Activated CD4-positive, alpha-beta T cell treated with anti-CD3 and anti-CD28 coated beads for 36 hours (primary cell): Measurements from ENCODE around the gene MFNG. TPM values are rescaled to one million over a fixed set of nuclear protein-coding genes. Genes with fewer than 3 reads are reported as not detected.

Experiments
- ATAC-seq: fragments of 200-7000 bp; cut with Tn5 transposase; one replicate; pipeline ENCODE4 v1.10.0; 2021; ENCODE audit warnings: mild to moderate bottlenecking, moderate library complexity
- CTCF ChIA-PET: fragments of 350-600 bp; sonication (Branson Sonifier 250); formaldehyde crosslinking; loops from one replicate; lab custom pipeline; 2021; ENCODE audit warnings: antibody characterized with exemption; lab: Charles Lee
- POLR2A ChIA-PET: fragments of 350-600 bp; sonication (Branson Sonifier 250); formaldehyde crosslinking; loops from one replicate; lab custom pipeline; 2021; ENCODE audit warnings: antibody characterized with exemption, inconsistent platforms; lab: Charles Lee
- DNase-seq: peaks from one replicate; pipeline ENCODE4 v3.0.0-alpha.2; 2020
- H3K27ac Mint-ChIP-seq: one replicate; pipeline ENCODE4 v1.8.0; 2021; ENCODE audit warnings: mixed read lengths
- H3K27me3 Mint-ChIP-seq: one replicate; pipeline ENCODE4 v1.8.0; 2021; ENCODE audit warnings: mixed read lengths
- H3K36me3 Mint-ChIP-seq: one replicate; pipeline ENCODE4 v1.8.0; 2021; ENCODE audit warnings: low read depth, mixed read lengths
- H3K4me1 Mint-ChIP-seq: one replicate; pipeline ENCODE4 v1.8.0; 2021; ENCODE audit warnings: mixed read lengths
- H3K4me3 Mint-ChIP-seq: one replicate; pipeline ENCODE4 v1.8.0; 2021; ENCODE audit warnings: mild to moderate bottlenecking, moderate library complexity, mixed read lengths
- H3K9me3 Mint-ChIP-seq: one replicate; pipeline ENCODE4 v1.8.0; 2021; ENCODE audit warnings: low read depth, mixed read lengths
- intact Hi-C, 2 experiments: fragments of 100-400 bp; cut with DNase I in 1 of 2; cut with micrococcal nuclease in 1 of 2; formaldehyde crosslinking; loops; one replicate each; pipeline versions ENCODE4 v1.14.2 to v1.15.1; 2022 to 2024; cut with DNase I, micrococcal nuclease
- total RNA-seq, 2 experiments: library from RNA; stranded (reverse); gene quantifications; one replicate each; pipeline ENCODE4 v1.2.3, GENCODE V29; 2021

MFNG gene
- total RNA-seq, 2 experiments from 2014 or later = 108 to 125 TPM

DNA sequence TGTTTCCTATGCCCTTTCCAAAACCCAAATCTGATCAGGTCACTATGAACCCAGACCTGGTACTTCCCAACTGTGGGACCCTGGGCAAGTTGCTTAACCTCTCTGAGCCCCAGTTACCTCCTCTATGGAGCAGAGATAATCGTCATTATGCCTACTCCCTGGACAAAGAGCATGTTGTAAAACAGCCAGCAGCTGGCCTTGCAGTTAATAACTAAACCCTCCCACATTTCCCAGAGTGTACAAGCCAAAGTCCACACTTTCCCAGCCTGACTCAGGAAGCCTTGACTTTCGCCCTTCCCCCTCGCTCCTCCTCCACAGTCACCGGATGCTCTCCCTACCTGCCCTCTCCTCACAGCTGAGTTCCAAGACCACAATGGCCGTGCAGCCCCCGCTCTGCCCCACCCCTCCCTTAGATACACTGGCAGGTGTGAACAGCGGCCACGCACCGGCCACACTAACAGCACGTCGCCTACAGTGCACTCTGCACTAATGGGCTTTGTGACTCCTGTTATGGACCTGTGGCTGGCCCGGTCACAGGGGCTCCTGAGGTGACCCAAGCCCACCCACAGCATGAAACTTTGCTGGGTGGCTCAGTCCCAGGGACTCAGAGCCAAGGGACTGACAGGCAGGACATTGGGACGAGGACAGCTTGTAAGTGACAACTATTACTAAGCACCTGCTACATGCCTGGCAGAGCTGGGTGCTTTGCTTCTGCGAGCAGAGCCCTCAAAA, 15.6 kb upstream of the MFNG start:
- DNase-seq (no peak), ATAC-seq (no peak)
- ChIA-PET POLR2A (no interaction called here), CTCF (interaction anchor here (1.0 kb wide), 1 partner anchor 65 kb away, joined by 5 read pairs; no protein-coding TSS in a partner anchor)
- Mint-ChIP-seq H3K27ac (no peak overlapping the region), H3K36me3 (no peaks in the 10 kb centered on the region), H3K4me3 (no peak overlapping the region), H3K4me1 (peaks cover 12% of the 10 kb centered on the region), H3K27me3 (no peaks in the 10 kb centered on the region), H3K9me3 (no peaks in the 10 kb centered on the region)
- intact Hi-C loops = no loop called here

- Mint-ChIP-seq H3K36me3 (no peaks in the 10 kb centered on the region), H3K27ac (no peak overlapping the region), H3K4me3 (no peak overlapping the region), H3K4me1 (peaks cover 12% of the 10 kb centered on the region), H3K27me3 (no peaks in the 10 kb centered on the region), H3K9me3 (no peaks in the 10 kb centered on the region)
- CTCF ChIA-PET = interaction anchor here (0.7 kb wide), 1 partner anchor 66 kb away, joined by 3 read pairs; no protein-coding TSS in a partner anchor
- intact Hi-C loops = no loop called here
- DNase-seq (no peak), ATAC-seq (no peak)
- POLR2A ChIA-PET = no interaction called here
These were observed 14.8 kb upstream of the MFNG start for GRCh38 chr22:37500745-37501609.

GRCh38 chr22:37499789-37500540, 13.8 kb upstream of the MFNG start:
- ChIA-PET POLR2A (no interaction called here), CTCF (interaction anchor here (0.7 to 1.1 kb wide), 4 partner anchors 22 to 183 kb away, joined by 3 to 5 read pairs (median 3); no protein-coding TSS in a partner anchor)
- Mint-ChIP-seq H3K27ac (no peak overlapping the region), H3K9me3 (no peaks in the 10 kb centered on the region), H3K4me1 (peaks cover 12% of the 10 kb centered on the region), H3K4me3 (no peak overlapping the region), H3K36me3 (no peaks in the 10 kb centered on the region), H3K27me3 (no peaks in the 10 kb centered on the region)
- intact Hi-C loops = no loop called here
- ATAC-seq (no peak), DNase-seq (no peak)

- Mint-ChIP-seq H3K4me3 (no peak overlapping the region), H3K4me1 (peaks cover 12% of the 10 kb centered on the region), H3K36me3 (no peaks in the 10 kb centered on the region), H3K27me3 (no peaks in the 10 kb centered on the region), H3K9me3 (no peaks in the 10 kb centered on the region), H3K27ac (no peak overlapping the region)
- POLR2A ChIA-PET = no interaction called here
- DNase-seq (no peak), ATAC-seq (no peak)
- intact Hi-C loops = no loop called here
- CTCF ChIA-PET = interaction anchor here (0.7 to 1.1 kb wide), 4 partner anchors 25 to 182 kb away, joined by 3 to 5 read pairs (median 3); no protein-coding TSS in a partner anchor
These were observed 13.0 kb upstream of the MFNG start for GRCh38 chr22:37499027-37499707.

- H3K4me1 Mint-ChIP-seq = peaks cover 15% of the 10 kb centered on the region
- peak; percentile 84 for DNase-seq
- intact Hi-C loops = loop anchor here (1.0 kb wide), 3 partner anchors 12 to 181 kb away; partner anchors contain the start of gene MFNG (in 1 of the 2)
These were observed 12.2 kb upstream of the MFNG start for GRCh38 chr22:37498289-37498909.

DNA sequence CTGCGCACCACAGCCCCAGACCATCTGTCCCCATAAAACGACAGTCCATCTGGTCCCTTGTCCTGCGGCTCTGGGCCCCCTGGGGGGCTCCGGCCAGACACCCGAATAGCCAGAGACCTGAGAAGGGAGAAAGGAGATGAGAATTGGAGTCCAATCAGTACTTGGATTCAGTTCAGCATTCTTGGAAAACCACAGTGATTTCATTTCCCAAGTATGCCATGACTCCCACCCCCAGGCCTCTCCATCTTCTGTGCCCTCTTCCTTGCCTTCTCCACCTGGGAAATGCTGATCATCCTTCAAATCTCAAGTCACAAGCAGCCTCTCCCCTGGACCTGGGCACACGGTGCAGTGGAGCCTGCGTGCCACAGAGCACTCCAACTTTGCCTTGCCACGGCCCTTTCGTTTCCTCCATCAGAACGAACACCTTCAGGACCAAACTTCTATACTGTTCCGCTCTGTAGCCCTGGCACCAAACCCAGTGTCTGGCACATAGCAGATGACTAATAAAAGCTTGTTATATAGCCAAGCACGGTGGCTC, 10.9 kb upstream of the MFNG start:
- intact Hi-C loops = no loop called here
- CTCF ChIA-PET = interaction anchor here (0.7 to 2.7 kb wide), 9 partner anchors 10 to 163 kb away, joined by 3 to 12 read pairs (median 5); partner anchors contain the start of gene MFNG
- no peak overlapping the region for H3K4me3 Mint-ChIP-seq
- DNase-seq = no peak
- ATAC-seq = no peak
- H3K27me3 Mint-ChIP-seq = no peaks in the 10 kb centered on the region
- H3K36me3 Mint-ChIP-seq = no peaks in the 10 kb centered on the region
- H3K9me3 Mint-ChIP-seq = no peaks in the 10 kb centered on the region
- H3K27ac Mint-ChIP-seq = no peak overlapping the region
- POLR2A ChIA-PET = no interaction called here
- H3K4me1 Mint-ChIP-seq = peaks cover 13% of the 10 kb centered on the region

More at GRCh38 chr22:37498289-37498909, 12.2 kb upstream of the MFNG start:
- no peak overlapping the region for H3K4me3 Mint-ChIP-seq
- H3K36me3 Mint-ChIP-seq = no peaks in the 10 kb centered on the region
- H3K9me3 Mint-ChIP-seq = no peaks in the 10 kb centered on the region
- no peaks in the 10 kb centered on the region for H3K27me3 Mint-ChIP-seq
- peak; percentile 98 for ATAC-seq
- H3K27ac Mint-ChIP-seq = no peak overlapping the region
- ChIA-PET POLR2A (no interaction called here), CTCF (interaction anchor here (0.7 to 2.7 kb wide), 9 partner anchors 9 to 368 kb away, joined by 3 to 12 read pairs (median 3); partner anchors contain the start of gene MFNG)

DNA sequence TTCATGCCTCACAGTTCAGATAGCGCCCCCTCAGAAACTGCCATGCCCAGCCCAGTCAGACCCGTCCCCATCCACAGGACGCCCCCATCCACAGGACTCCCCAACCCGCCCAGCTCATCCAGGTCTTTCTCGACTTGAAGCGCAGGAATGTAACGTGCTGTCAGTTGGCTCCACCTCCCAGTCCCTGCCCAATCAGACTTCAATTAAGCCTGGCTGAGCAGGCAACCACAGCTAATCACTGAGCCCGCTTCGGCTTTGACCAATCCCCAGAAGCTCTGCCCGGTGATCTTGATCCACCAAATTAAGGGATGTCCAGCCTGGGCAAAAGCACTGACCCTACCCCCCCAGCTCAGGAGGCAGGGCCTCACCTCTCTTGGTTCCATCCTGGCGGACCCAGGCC, 10.5 kb upstream of the MFNG start:
- Mint-ChIP-seq H3K9me3 (no peaks in the 10 kb centered on the region), H3K27ac (no peak overlapping the region), H3K4me3 (no peak overlapping the region), H3K27me3 (no peaks in the 10 kb centered on the region), H3K4me1 (peaks cover 10% of the 10 kb centered on the region), H3K36me3 (no peaks in the 10 kb centered on the region)
- POLR2A ChIA-PET = no interaction called here
- DNase-seq (no peak), ATAC-seq (no peak)
- intact Hi-C loops = no loop called here
- CTCF ChIA-PET = interaction anchor here (1.0 to 2.7 kb wide), 3 partner anchors 10 to 96 kb away, joined by 7 to 12 read pairs (median 8); partner anchors contain the start of gene MFNG

GRCh38 chr22:37493979-37494378, 7.8 kb upstream of the MFNG start:
- Mint-ChIP-seq H3K4me3 (no peak overlapping the region), H3K27me3 (no peaks in the 10 kb centered on the region), H3K4me1 (peaks cover 19% of the 10 kb centered on the region), H3K9me3 (no peaks in the 10 kb centered on the region), H3K27ac (no peak overlapping the region), H3K36me3 (no peaks in the 10 kb centered on the region)
- CTCF ChIA-PET = interaction anchor here (0.9 kb wide), 1 partner anchor 21 kb away, joined by 3 read pairs; no protein-coding TSS in a partner anchor
- intact Hi-C loops = no loop called here
- POLR2A ChIA-PET = no interaction called here
- DNase-seq (no peak), ATAC-seq (no peak)

- Mint-ChIP-seq H3K27me3 (no peaks in the 10 kb centered on the region), H3K36me3 (no peaks in the 10 kb centered on the region), H3K27ac (peak overlapping the region; percentile 1), H3K9me3 (no peaks in the 10 kb centered on the region), H3K4me1 (peaks cover 32% of the 10 kb centered on the region), H3K4me3 (no peak overlapping the region)
- DNase-seq (peak; percentile 77), ATAC-seq (peak; percentile 89)
- ChIA-PET CTCF (interaction anchor here (1.1 kb wide), 1 partner anchor 14 kb away, joined by 3 read pairs; no protein-coding TSS in a partner anchor), POLR2A (no interaction called here)
- intact Hi-C loops = no loop called here
These were observed 6.5 kb upstream of the MFNG start for GRCh38 chr22:37492428-37493344.
